Prostate gland (tissue), 2 donors: ENCODE data around the gene DUSP2. TPM values are rescaled to one million over a fixed set of nuclear protein-coding genes. Genes with fewer than 3 reads are reported as not detected.

Source experiments
- DNase-seq: peaks from one replicate; pipeline ENCODE4 v3.0.0-alpha.2; 2019; ENCODE audit warnings: low spot score
- H3K27ac ChIP-seq, 2 donors: fragments of 200-600 bp; sonication (generic); 2 replicates each; pipeline ENCODE4 v1.5.1; 2017 to 2019
- H3K27me3 ChIP-seq: fragments of 200-600 bp; sonication (generic); replicated peaks from 2 replicates; pipeline ENCODE4 v1.5.1; 2019; ENCODE audit not compliant: insufficient read depth
- H3K36me3 ChIP-seq, 2 donors: fragments of 200-600 bp; sonication (generic); 1 replicate in 1 of 2; 2 replicates in 1 of 2; pipeline versions ENCODE4 v1.5.1 to v1.8.1; 2017 to 2019
- H3K4me1 ChIP-seq: fragments of 200-600 bp; sonication (generic); replicated peaks from 2 replicates; pipeline ENCODE4 v1.5.1; 2019
- H3K4me3 ChIP-seq, 2 donors: fragments of 200-600 bp; sonication (generic); 2 replicates each; pipeline ENCODE4 v1.5.1; 2017 to 2019
- H3K9me3 ChIP-seq: fragments of 200-600 bp; sonication (generic); 2 replicates; pipeline ENCODE4 v1.5.1; 2017
- CTCF ChIP-seq, 4 experiments: fragments of 200-600 bp in 2 of 4; fragments of 450-650 bp in 2 of 4; sonication (generic) in 2 of 4; IDR thresholded peaks; 1 replicate in 3 of 4; 2 replicates in 1 of 4; pipeline ENCODE4 v1.5.1; 2016 to 2019; ENCODE audit warnings: antibody characterized with exemption in 4 of 4, mild to moderate bottlenecking in 2 of 4, moderate library complexity in 2 of 4
- POLR2A ChIP-seq: fragments of 450-650 bp; IDR thresholded peaks from one replicate; pipeline ENCODE4 v1.6.1; 2016; ENCODE audit warnings: antibody characterized with exemption, mild to moderate bottlenecking
- POLR2AphosphoS5 ChIP-seq: sonication (generic); formaldehyde crosslinking; IDR thresholded peaks from one replicate; pipeline ENCODE4 v1.6.1; 2017; ENCODE audit warnings: antibody characterized with exemption
- whole genome bisulfite sequencing: methylation state at CpG from one replicate; pipeline ENCODE4 v1.1.5; 2018; 5-methylcytosine and 5-hydroxymethylcytosine counted together
- intact Hi-C: fragments of 100-400 bp; cut with DNase I; formaldehyde crosslinking; loops from one replicate; pipeline ENCODE4 v1.14.2; 2022
- total RNA-seq, 2 donors: library from RNA; depleted of rRNA; stranded (reverse); fragments of >200 nt; gene quantifications; one replicate each; pipeline ENCODE4 v1.1.0, GENCODE V29; 2016

DUSP2 gene
- total RNA-seq, 2 donors from 2014 or later = 5.2 to 45.7 TPM

GRCh38 chr2:96136129-96136720, 9.0 kb downstream of the DUSP2 start:
- TF ChIP-seq POLR2A (no peak), CTCF (IDR thresholded peaks at IDR 0.05) (no peak), POLR2AphosphoS5 (no peak)
- intact Hi-C loops = loop anchor here (5.0 kb wide), 2 partner anchors 36 to 126 kb away; no protein-coding TSS in a partner anchor
- Histone ChIP-seq H3K27ac (no peak overlapping the region), H3K9me3 (no peaks in the 10 kb centered on the region), H3K4me1 (no peaks in the 10 kb centered on the region), H3K27me3 (no peaks in the 10 kb centered on the region), H3K4me3 (no peak overlapping the region), H3K36me3 (no peaks in the 10 kb centered on the region)
- 84% methylated on average over 8 of the region's 8 CpGs for WGBS
- no peak for DNase-seq

- WGBS = 88% methylated on average over 5 of the region's 5 CpGs
- Histone ChIP-seq H3K27me3 (no peaks in the 10 kb centered on the region), H3K27ac (no peak overlapping the region), H3K4me3 (no peak overlapping the region), H3K4me1 (no peaks in the 10 kb centered on the region), H3K36me3 (no peaks in the 10 kb centered on the region), H3K9me3 (no peaks in the 10 kb centered on the region)
- TF ChIP-seq CTCF (IDR thresholded peaks at IDR 0.05) = no peak
- TF ChIP-seq POLR2A = no peak
- TF ChIP-seq POLR2AphosphoS5 = no peak
- intact Hi-C loops = loop anchor here (5.0 kb wide), 2 partner anchors 37 to 127 kb away; no protein-coding TSS in a partner anchor
- DNase-seq = no peak
Observed at GRCh38 chr2:96135621-96136020, 9.6 kb downstream of the DUSP2 start.

GRCh38 chr2:96135171-96135570, 10.1 kb downstream of the DUSP2 start:
- H3K4me3 ChIP-seq = no peak overlapping the region
- H3K27ac ChIP-seq = no peak overlapping the region
- no peak for DNase-seq
- no peaks in the 10 kb centered on the region for H3K4me1 ChIP-seq
- WGBS = 84% methylated on average over 8 of the region's 9 CpGs
- H3K36me3 ChIP-seq = no peaks in the 10 kb centered on the region
- intact Hi-C loops = loop anchor here (5.0 kb wide), 2 partner anchors 37 to 127 kb away; no protein-coding TSS in a partner anchor
- no peak for TF ChIP-seq POLR2AphosphoS5
- TF ChIP-seq POLR2A = no peak
- TF ChIP-seq CTCF (IDR thresholded peaks at IDR 0.05) = no peak
- no peaks in the 10 kb centered on the region for H3K9me3 ChIP-seq
- H3K27me3 ChIP-seq = no peaks in the 10 kb centered on the region

- no peak for DNase-seq
- intact Hi-C loops = no loop called here
- H3K9me3 ChIP-seq = no peaks in the 10 kb centered on the region
- no peak overlapping the region for H3K27ac ChIP-seq
- no peaks in the 10 kb centered on the region for H3K36me3 ChIP-seq
- no peaks in the 10 kb centered on the region for H3K27me3 ChIP-seq
- WGBS = 90% methylated on average over 10 of the region's 11 CpGs
- no peaks in the 10 kb centered on the region for H3K4me1 ChIP-seq
- H3K4me3 ChIP-seq = no peak overlapping the region
- TF ChIP-seq POLR2A (no peak), POLR2AphosphoS5 (no peak), CTCF (IDR thresholded peaks at IDR 0.05) (no peak)
Observed at GRCh38 chr2:96134421-96134820, 10.8 kb downstream of the DUSP2 start.
